ENCODE measurements around the gene SOST.
A peak's percentile ranks its signal among the peaks of the same experiment; 100 is the strongest.
"Not testable (repeated sequence)": the region's sequence is repeated elsewhere in the genome, so short reads cannot be mapped to it uniquely, and the experiment has no call there.

SOST gene

DNA sequence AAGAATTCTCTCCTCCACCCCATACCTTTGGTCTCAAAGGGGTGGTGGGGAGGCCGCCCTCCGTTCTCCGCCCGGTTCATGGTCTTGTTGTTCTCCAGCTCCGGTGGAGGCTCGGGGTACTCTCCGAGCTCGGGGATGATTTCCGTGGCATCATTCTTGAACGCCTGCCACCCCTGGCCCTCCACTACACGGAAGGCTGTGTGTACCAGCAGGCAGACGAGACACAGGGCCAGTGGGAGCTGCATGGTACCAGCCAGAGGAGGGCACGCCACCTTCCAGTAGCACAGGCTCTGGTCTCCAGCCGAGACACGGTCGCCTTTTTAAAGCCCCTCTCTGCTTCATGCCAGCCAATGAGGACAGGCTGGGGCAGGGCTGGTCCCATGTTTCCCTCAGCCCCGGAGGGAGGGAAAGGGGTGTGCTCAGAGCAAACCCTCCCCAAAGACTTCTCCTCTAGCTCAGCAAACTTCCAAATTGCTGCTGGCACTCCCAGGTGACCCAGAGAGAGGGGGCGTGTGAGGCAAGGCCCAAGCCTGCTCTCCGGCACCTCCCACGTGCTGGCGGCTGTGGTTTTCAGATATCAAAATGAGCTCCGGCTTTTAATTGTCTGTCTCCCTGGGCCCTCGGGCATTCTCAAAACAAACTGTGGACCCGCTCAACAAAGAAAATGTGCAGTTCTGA lies at the start of gene SOST:
TSS of gene SOST (minus strand) at position 295 of the 678 bp plus-strand sequence. CDS start at position 245, 50 bp downstream.
- DNase-seq, result no peak

DNA sequence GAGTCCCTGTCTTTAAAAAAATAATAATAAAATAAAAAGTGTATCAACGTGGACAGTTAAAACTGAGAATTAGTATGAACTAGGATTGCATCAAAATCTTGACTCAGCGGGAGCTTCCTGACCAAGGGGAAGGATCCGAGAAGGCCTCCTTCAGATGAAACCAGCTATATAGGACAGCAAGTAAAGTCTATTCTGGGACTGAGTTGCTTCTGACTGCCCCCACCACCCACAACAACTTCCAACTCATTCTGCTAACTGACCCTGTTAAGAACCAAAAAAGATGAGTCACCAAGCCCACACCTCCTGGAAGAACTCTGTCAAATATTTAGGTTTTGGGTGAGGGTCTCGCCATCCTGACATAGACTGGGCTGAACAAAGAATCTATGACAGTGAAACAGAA lies 49.5 kb upstream of the SOST start:
- no peak for DNase-seq

DNA sequence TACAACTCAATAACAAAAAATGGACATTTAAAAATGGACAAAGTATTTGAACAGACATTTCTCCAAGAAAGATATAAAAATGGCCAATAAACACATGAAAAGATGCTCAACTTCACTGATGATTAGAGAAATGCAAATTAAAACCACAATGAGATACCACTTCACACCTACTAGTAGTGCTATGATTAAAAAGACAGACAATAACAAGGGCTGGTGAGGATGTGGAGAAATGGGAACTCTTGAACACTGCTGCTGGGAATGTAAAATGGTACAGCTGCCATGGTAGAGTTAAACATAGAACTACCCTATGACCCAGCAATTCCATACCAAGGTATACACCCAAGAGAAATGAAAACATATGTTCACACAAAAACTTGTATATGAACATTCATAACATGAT lies 46.5 kb upstream of the SOST start:
- no peak for DNase-seq

DNA sequence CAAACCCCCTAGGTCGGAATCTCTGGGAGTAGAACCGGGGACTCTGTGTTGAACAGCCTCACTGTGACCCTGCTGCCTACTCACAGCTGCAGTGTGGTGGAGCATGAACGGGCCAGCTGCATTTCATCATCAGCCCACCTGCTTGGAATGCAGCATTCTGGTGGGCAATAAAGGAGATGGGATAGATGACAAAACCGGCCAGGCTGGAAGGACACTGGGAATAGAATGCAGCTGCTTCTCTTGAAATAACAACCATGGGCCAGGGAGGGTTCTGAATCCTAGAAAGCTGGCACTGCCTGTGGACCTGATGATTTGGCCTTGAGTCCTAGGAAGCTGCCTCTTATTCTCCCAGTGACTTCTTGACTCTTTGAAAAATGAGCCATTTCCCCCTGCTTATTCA lies 45.2 kb upstream of the SOST start:
- no peak for DNase-seq

DNA sequence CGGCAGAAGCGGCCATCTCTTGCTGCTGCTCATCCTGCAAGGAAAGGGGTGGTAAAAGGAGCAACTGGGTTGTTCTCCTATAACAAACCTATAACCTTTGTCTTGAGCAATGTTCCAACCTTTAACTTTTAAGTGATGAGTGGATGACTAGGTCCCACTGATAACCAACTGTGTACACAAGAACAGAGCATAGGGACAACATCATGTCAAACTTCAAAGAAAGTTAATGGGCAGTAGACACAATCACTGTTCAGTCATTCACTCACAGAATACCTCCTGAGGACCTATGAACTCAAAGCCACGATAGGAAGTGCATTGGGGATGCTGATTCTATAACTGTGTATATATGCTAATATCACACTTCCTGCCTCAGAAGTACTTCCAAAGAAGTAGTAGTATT lies 43.3 kb upstream of the SOST start:
- no peak for DNase-seq

DNA sequence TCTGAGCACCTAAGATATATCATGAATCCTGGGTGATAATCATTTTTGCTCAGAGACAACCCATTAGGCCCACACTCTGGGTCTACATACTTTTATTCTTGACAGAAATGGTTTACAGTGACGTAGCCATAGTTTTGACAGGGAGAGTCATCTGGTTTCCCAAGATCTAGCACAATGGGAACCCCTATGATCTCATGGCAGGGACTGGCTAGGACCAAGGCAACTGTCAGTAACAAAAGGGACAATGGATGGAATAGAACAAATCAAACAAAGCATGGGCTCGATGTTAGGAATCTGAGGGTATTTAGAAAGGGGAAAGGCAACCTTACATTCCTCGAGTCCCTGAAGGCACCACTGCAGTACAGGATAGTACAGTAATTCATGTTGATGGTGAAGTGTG lies 42.1 kb upstream of the SOST start:
- DNase-seq, result no peak

DNA sequence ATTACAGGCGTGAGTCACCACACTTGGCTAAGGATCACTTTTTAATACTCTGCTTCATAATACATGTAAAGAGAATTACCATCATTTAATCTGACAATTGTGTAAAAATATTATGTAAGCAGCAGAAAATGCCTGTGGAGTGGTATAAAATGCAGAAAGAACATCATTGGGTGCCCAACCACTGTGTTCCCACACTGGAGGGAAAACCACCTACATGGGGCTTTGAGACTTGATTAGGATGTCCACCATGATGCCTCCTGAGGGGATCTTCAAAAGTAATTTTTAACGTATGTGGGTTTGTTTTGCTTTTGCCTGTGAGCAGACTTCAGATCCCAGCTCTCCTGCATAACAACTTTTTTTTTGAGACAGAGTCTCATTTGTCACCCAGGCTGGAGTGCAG lies 40.5 kb upstream of the SOST start:
- DNase-seq, result no peak

DNA sequence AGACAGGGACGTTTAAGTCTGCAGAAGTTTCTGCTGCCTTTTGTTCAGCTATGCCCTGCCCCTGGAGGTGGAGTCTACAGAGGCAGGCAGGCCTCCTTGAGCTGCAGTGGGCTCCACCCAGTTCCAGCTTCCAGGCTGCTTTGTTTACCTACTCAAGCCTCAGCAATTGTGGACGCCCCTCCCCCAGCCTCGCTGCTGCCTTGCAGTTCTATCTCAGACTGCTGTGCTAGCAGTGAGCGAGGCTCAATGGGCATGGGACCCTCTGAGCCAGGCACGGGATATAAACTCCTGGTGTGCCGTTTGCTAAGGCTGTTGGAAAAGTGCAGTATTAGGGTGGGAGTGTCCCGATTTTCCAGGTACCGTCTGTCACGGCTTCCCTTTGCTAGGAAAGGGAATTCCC lies 39.4 kb upstream of the SOST start:
- DNase-seq, result not testable (repeated sequence)

DNA sequence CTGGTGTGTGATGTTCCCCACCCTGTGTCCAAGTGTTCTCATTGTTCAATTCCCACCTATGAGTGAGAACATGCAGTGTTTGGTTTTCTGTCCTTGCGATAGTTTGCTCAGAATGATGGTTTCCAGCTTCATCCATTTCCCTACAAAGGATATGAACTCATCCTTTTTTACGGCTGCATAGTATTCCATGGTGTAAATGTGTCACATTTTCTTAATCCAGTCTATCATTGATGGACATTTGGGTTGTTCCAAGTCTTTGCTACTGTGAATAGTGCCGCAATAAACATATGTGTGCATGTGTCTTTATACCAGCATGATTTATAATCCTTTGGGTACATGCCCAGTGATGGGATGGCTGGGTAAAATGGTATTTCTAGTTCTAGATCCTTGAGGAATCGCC lies 34.1 kb upstream of the SOST start:
- not testable (repeated sequence) for DNase-seq

DNA sequence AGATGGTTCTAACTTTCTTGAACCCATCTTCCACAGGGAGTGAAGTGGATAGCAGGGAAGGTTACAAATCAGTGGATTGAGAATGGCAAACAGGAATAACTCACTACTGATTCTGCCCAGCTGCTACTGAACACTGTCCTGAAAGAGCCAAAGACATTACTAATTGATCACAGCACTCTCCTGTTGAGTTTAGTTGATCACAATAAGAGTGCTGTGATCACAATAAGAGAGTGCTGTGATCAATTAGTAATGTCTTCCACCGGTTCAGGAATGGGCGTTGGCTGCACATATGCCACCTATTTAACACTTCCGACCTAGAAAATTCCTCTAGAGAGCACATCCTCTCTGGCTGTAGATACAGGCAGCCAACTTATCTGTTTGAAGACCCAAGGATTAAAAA lies 33.0 kb upstream of the SOST start:
- DNase-seq, result no peak

DNA sequence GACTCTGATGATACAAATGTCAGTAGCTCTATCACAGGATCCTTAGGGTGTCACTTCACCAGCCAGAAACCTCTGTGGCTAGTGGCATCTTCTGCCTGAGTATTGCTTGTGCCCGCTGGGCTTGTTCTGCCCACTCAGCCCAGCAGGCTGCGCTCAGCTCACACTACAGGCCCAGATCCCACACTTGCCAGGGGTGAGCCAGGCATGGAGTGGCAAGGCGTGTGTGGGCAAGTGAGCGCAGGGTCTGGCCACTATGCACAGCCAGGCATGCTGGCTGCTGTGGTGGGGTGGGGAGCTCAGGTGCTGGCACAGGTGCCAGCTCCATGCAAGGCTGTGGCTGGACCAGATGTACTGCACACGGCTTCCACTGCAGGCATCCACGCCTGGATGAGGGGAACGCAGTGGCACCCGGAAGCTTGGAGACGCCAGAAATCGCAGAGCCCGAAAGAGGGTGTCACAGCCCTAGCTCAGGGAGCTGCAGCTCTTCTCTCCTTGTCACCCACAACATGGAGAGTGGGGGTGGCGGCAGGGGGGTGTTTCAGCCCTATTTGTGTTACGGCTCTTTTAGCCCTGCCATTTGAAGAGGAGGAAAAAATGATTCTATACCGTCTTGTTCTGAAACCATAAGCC lies 31.8 kb upstream of the SOST start:
- no peak for DNase-seq

DNA sequence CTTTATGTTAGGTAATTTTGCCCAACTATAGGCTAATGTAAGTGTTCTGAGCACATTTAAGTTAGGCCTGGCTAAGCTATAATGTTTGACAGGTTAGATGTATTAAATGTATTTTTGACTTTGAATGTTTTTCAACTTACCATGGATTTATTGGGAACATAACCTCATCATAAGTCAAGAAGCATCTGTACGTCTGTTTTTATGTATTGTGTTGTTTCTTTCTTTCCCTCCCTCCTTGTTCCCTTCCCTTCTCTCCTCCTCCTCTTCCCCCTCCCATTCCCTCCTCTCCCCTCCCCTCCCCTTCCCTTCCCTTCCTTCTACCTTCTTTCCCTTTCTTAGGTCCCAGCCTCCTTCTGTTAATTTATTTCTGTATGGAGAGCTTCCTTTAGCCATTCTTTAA lies 30.9 kb upstream of the SOST start:
- no peak for DNase-seq

DNA sequence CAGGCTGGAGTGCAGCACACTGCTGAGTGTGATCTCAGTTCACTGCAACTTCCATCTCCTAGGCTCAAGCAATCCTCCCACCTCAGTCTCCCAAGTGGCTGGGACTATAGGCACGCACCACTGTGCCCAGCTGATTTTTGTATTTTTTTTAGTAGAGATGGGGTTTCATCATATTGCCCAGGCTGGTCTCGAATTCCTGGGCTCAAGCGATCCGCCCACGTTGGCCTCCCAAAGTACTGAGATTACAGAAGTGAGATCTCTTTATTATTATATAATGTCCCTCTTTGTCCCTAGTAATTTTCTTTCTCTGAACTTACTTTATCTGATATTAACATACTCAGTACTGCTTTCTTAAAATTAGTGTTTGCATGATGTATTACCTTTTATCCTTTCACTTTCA lies 29.9 kb upstream of the SOST start:
- no peak for DNase-seq

DNA sequence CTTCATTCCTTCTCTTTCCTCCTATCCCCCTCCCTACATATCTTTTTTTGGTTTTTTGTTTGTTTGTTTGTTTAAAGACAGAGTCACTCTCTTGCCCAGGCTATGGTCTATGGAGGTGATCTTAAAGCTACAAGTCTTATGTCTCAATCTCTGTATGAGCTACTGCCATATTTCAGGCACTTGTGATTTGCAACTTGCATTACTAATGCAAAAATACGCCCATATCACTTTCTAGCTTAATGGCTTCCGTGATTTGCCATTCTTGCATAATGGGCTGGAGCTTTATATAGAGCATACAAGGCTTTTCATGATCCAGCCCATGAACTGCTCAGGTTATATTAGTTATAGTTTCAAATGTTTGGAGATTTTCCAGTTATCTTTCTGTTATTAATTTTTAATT lies 29.1 kb upstream of the SOST start:
- no peak for DNase-seq

DNA sequence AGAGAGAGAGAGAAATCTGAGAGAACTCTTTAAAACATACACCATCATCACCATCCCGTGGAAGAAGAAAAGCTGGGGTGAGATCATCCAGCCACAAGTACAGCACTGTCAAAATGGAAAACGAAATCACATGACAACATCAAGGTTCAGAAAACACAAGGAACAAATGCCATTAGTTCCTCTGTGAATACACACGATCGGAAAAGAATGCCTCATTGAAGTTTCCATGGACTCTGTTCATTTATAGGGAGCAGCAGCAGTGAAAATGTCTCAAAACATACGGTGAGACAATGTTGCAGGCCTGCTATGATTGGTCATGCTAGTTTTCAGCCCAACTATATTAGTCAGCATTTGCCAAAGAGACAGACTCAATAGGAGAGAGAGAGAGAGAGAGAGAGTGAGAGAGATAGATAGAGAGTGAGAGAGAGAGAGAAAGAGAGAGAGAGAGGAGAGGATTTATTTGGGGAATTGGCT lies 26.1 kb upstream of the SOST start:
- no peak for DNase-seq

DNA sequence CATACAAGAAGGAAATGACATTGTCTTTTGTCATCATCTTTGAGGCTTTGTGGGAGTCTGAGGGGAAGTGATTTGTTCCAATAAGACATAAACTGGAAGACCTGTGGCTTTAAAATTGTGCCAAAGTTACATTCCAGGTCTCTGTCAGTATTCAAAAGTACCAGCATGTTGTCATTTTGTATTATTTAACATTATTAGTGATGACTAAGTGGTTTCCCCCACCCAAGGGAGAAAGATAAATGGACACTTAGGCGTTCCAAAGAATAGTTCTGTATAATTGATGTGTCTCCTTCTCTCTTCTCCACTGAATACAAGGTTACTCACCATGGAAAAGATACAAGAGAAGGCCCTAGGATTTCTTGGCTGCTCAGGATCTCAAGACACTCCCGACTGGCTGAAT lies 25.5 kb upstream of the SOST start:
- DNase-seq, result no peak

DNA sequence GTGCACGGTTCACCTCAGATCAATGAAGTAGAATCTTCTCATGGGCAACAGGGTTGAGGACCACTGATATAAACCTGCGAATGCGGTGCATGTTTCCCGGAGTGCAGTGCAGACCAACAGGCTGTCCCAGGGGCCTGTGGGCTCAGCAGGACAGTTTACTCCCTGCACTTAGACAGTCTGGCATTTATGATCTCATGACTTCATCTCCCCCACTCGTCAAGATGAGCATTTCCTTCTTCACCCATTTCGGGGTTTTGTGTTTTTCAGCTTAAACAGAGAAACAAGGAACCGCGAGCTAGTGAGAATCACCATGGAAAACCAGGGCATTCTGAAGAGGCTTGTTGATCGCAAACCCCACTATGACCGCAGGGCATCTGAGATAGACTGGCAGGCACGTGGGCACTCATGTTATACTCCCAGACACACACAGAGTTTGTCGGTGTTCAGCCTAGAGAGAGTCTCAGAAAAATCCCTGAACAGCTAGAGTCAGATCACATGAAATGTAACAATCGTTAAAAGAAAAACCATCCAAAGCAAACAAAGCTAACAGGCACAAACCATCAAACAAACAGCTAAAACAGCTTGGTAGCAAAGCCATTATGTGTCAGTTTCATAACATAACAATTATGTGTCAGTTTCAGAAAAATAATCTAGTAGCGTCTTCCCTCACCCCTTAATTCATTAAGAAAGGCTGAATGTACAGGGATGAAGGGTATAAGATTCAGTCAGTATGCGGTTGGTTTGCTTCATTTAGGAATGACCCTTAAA lies 24.5 kb upstream of the SOST start:
- DNase-seq, result no peak

DNA sequence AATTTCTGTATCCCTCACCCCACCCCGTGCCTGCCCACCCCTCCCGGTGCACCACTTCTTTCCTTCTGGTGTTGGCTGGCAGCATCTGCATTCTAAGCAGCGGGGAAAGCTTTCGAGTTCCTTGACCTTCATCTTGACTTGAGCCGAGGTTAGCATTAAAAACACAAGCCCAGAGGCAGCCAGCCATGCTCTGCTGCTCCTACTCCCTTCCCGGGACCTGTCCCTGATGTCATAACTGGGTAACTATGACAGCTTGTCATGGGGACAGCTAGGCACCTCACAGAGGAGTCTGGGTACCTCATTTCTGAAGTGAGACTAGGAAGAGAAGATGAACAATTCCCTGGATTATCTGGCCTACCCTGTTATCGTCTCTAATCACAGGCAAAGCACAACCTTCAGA lies 21.5 kb upstream of the SOST start, which contains the start of gene CFAP97D1:
TSS of gene CFAP97D1 (plus strand) at position 301 of the 400 bp plus-strand sequence. CDS start at position 329, 28 bp downstream.
- DNase-seq, result no peak

DNA sequence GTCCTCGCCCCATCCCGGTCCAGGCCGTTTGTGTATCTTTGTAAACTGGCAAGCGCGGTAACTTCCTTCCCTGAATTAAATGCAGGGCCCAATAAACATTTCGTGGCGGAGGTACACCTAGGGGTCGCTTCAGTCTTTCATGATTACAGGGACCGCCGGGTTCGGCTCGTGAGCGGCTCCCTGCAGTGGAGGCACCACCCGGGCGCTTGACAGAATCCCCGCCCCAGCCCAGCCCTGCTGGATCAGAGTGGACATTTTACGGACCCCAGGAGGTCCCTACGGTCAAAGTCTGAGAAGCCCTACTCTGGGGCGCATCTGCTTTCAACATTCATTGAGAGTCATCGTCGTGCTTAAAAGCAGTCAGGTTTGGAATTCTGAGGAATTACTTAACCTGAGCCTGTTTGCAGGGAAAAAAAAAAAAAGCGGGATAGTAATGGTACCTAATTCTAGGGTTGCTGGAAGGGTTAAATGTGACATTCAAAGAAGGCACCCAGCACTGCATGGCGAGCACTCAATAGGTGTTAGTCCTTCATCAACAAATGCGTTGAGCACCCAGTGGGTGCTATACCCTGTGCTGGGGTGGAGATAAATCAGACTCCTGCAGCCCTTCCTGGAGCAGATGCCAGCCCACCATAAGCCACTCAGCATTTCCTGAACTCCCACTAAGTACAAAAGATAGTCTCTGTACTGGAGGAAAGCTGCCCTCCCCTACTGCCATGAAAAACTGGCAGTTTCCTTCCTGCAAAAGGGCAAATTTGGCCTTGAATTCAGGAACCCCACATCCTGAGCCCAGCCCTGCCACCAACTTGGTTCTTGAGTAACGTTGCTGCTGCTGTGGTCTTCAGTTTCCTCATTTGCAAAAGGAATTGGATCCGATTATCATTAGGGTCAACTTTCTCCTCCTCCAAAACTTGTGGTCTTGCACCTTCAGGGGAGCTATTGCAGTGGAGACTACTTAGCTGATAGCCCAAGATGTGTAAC lies 20.8 kb upstream of the SOST start:
- no peak for DNase-seq

DNA sequence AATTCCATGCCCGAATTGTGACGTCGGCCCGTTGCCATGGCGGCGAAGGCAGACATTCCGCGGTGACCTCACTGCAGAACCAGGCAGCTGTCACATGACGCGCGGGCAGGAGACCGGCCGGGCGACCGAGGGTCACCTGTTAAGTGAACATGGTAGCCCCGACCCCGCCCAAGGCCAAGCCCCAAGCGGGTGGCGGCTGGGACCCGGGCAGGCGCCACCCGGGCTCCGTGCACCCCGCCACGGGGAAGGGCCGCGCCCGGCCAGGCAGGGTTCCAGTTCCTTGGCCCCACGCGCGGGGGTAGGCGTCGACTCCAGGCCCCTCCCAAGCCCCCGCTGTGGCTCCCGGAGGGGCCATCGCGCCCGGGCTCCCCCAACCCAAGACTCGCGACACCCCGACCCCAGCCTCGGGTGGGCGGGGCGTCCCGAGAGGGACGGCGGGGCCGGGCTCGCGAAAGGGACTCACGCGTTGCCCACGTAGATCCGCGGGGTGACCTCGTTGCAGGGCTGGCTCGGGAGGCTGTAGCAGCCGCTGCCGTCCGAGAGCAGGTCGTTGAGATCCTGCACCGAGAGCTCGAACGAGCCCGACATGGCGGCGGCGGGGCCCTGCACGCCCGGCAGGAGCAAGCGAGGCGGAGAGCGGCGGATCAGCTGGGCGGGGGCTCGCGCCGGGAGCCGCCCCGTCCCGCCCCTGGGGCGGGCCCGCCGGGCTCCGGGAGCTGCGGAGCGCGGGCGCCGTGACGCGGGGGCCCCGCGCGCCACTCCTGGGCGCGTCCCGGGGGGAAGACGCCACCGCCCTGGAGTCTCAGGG lies 19.9 kb upstream of the SOST start, which contains the start of gene DUSP3:
TSS of gene DUSP3 (minus strand) at position 641 of the 808 bp plus-strand sequence. CDS start at position 588, 53 bp downstream.
- DNase-seq, result peak; percentile 28 to 68 (median 37)

Measured in activated naive CD4-positive, alpha-beta T cell (primary cell).